HG03095 (cell line): ENCODE measurements around the gene PRDM11.
A peak's percentile ranks its signal among the peaks of the same experiment; 100 is the strongest.
"Not testable (repeated sequence)": the region's sequence is repeated elsewhere in the genome, so short reads cannot be mapped to it uniquely, and the experiment has no call there.

Experiments used
- ATAC-seq: cut with Tn5 transposase; IDR thresholded peaks from one replicate; pipeline ENCODE4 v1.9.1; 2021; ENCODE audit warnings: moderate library complexity; ENCODE audit not compliant: unreplicated experiment

The PRDM11 gene

GRCh38 chr11:45146072-45147016, at the start of gene PRDM11:
TSS of gene PRDM11 (plus strand) at chr11:45146639. CDS start at chr11:45181767, 35,128 bp downstream.
- peak; percentile 28 for ATAC-seq

GRCh38 chr11:45097721-45098493, 48.5 kb upstream of the PRDM11 start:
- ATAC-seq, result no peak

DNA sequence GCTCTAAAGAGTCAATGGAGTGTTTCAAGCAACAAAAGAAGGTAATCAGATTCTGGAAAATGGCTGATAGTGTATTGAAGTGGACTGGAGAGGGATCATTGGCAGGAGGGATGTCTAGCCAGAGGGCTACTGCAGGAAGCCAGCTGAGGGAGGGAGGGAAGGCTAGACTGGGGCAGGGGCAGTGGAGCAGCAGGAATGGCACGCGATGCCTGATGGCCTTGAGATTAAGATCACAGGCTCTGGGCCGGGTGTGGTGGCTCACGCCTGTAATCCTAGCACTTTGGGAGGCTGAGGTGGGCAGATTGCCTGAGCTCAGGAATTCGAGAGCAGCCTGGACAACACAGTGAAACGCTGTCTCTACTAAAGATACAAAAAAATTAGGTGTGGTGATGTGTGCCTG, 47.5 kb upstream of the PRDM11 start:
- no peak for ATAC-seq

DNA sequence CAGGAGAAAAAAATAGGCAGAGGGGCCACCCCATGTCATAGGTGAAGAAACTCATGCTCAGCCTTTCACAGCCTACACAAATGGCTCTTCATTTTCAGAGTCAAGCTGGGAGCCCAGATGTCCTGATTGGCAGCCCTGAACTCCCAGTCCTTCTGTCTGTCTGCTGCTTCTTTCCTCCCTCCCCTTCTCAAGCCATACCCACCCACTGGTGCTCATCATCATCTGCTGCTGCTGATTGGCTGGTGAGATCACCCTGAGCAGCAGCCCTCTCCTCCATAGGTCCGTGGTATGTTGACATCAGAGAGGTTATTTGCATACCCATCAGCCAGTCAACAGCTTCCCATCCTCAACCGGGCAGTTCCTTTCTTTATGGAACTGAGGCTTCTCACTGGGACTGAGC, 46.1 kb upstream of the PRDM11 start:
- no peak for ATAC-seq

- no peak for ATAC-seq
These were observed 44.1 kb upstream of the PRDM11 start for GRCh38 chr11:45102361-45102809.

GRCh38 chr11:45102810-45103621, 43.4 kb upstream of the PRDM11 start:
- peak; percentile 72 for ATAC-seq

GRCh38 chr11:45104006-45104789, 42.2 kb upstream of the PRDM11 start:
- ATAC-seq, result no peak

DNA sequence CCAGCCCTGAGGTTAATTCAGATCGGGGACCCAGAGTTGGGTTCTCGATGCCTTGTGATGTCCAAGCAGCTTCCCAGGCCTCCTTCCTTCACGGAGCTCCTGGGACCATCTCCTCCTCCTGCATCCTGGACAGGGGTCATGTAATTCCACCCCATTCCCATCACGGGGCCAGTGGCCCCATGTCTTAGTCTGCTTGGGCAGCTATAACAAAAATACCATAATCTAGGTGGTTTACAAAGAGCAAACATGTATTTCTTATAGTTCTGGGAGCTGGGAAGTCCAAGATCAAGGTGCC, 41.7 kb upstream of the PRDM11 start:
- ATAC-seq, result no peak

DNA sequence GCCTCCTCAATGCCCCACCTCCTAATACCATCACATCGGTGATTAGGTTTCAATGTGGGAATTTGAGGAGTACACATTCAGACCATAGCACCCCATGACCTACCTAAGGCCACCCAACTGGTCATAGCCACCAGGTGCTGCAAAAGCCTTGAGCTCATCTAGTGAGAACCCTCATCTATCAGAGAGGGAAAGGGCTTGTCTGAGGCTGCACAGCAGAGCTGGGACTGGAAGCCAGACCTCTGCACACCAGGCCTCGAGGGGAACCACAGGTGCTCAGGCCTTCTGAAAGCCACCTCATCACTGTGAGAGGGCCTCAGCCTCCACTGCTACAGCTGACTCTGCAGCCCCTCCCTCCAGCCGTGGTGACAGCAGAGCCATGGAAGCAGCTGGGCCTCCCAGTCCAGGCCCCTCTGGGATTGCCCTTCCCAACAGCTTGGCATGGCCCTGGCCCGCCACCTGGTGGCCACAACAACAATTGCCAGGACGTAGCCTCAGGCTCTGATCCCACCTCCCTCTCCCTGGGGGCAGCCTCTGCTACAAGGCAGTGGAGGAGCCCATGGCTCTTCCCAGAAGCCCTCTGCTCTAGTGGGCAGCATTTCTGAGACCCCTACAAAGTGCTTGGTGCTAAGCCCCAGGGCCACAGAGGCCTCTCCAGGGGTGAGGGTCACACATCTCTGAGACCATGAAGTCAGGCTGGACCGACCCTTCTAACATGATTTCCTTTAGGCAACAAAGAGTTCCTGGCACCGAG, 41.0 kb upstream of the PRDM11 start:
- no peak for ATAC-seq

DNA sequence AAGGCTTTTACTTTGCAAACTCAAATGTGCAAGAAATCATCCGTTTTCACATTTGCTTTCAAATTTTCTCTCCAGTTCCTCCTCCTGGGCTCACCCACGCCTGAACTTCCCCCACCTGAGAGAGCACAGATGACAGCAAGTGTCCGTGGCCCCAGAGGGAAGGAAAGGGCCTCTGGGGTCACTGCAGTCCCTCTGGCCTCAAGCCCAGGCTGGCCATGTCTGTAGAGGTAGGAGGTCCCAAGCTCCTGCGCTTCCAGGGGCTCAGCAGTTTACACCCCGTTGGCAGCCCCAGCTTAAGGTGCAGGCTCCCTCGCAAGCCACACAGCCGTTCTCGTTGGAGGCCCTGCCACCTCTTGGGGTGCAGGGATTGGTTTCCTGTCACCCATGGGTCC, 40.5 kb upstream of the PRDM11 start:
- ATAC-seq, result no peak

DNA sequence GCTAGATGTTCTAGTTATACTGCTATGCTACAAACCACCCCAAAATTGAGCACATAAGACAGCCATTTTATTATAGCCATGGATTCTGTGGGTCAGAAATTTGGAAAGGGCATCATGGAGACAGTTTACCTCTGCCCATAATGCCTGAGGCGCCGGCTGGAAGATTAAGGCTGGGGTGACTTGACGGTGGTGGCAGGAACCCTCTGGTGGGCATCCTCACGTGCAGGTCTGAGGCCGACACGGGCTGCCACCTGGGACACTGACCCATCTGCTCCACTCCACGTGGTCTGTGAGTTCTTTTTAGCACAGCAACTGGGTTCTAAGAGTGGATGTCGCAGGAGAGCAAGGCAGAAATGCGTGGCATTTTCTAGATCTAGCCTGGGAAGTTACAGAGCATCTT, 40.0 kb upstream of the PRDM11 start:
- ATAC-seq, result no peak

DNA sequence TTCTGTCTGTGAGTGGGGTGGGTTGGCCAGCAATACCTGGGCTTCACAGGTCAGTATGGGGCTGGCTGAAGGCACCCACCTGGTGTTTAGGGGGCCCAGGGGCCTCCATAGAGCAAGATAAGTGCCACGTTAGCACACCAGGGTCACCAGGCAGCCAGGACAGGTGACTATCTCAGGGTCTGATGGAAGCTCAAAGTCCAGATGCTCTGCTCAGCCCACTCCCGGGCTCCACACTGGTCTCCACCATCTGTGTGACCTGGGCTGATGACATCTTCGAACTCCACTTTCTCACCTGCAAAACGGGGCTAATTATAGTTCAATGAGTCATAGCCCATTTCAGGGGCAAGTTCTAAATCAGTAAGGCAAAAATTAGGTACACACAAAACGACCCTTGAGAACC, 39.4 kb upstream of the PRDM11 start:
- ATAC-seq, result no peak

GRCh38 chr11:45108070-45109064, 38.1 kb upstream of the PRDM11 start:
- no peak for ATAC-seq

DNA sequence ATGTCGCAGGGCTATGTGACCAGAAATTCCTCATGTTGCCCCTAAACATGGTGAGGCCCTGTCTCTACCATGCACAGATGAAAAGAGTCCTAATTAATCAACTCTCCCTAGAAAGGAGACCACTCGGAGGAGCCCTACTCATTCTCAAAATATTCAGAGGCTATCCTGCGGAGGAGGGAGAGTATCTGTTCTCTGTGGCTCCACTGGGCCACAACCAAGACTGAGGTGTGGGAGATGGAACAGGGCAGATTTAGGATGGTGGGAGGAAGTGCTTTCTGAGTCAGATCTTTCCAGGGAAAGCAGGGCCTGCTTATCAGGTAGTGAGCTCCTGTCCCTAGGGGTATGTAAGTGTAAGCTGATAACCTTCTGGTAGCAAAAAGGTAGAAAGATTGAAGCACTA, 37.0 kb upstream of the PRDM11 start:
- no peak for ATAC-seq

- no peak for ATAC-seq
These were observed 35.9 kb upstream of the PRDM11 start for GRCh38 chr11:45110562-45110961.

- no peak for ATAC-seq
These were observed 32.6 kb upstream of the PRDM11 start for GRCh38 chr11:45113807-45114206.

- ATAC-seq, result not testable (repeated sequence)
These were observed 18.6 kb upstream of the PRDM11 start for GRCh38 chr11:45127836-45128235.

DNA sequence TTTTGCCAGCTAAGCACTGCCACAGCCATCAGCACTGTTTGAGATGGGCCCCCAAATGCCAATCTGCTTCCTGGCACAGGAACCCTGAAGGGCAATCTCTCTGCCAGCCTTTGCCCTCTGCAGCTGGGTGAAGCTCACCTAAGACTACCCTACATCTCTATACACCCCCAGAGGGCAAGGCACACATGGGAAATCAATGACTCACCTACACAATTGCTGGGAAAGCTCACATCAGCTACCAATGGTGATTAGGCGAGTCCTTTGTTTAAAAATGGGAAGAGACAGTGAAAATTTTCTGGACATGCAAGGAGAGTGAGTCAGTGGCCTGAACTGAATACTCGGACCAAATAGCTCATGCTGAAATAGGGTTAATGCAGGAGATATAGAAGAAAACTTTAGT, 12.6 kb upstream of the PRDM11 start:
- no peak for ATAC-seq

DNA sequence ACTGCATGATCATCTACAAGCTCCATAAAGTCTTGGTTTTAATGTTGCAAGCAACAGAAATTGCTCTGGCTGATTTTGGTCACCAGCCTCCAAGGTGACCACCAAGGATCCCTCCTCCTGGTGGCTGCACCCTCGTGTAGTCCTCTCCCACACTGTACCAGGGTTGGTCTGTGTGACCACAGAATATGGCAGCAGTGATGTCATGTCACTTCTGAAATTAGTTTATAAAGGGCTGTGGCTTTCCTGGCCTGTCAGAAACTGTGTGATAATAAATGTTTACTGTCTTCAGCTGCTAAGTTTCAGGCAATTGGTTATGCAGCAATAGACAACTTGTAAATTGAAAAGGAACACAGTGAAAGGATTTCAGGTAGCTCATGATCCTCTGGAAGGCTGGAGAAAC, 5.3 kb upstream of the PRDM11 start:
- no peak for ATAC-seq
